NCI-H1105 treated with DMSO at 0.1 percent for 48 hours (cell line): ENCODE measurements around the gene PGF.

Experiments
- DNase-seq: peaks from one replicate; lab custom pipeline; 2025; lab: John Stamatoyannopoulos, UW

Gene PGF

GRCh38 chr14:74919421-74920165, 35.8 kb downstream of the PGF start:
- no peak for DNase-seq

- no peak for DNase-seq
These were observed 37.0 kb downstream of the PGF start for GRCh38 chr14:74918380-74918779.

GRCh38 chr14:74917646-74918081, 37.7 kb downstream of the PGF start:
- DNase-seq: no peak

GRCh38 chr14:74917178-74917543, 38.2 kb downstream of the PGF start:
- DNase-seq: no peak

- no peak for DNase-seq
These were observed 39.6 kb downstream of the PGF start for GRCh38 chr14:74915826-74916225.

- no peak for DNase-seq
These were observed 40.0 kb downstream of the PGF start for GRCh38 chr14:74915426-74915825.

GRCh38 chr14:74913986-74914573, 41.3 kb downstream of the PGF start:
- no peak for DNase-seq

- DNase-seq: no peak
These were observed 41.9 kb downstream of the PGF start for GRCh38 chr14:74913393-74913910.

GRCh38 chr14:74912801-74913200, 42.6 kb downstream of the PGF start:
- DNase-seq: no peak

- DNase-seq: no peak
These were observed 43.3 kb downstream of the PGF start for GRCh38 chr14:74912111-74912510.

- DNase-seq: no peak
These were observed 43.7 kb downstream of the PGF start for GRCh38 chr14:74911704-74912103.

- no peak for DNase-seq
These were observed 44.2 kb downstream of the PGF start for GRCh38 chr14:74911221-74911620.

- no peak for DNase-seq
These were observed 44.8 kb downstream of the PGF start for GRCh38 chr14:74910556-74910955.

- DNase-seq: no peak
These were observed 45.5 kb downstream of the PGF start for GRCh38 chr14:74909911-74910310.

GRCh38 chr14:74909501-74909900, 45.9 kb downstream of the PGF start:
- DNase-seq: no peak

GRCh38 chr14:74908861-74909341, 46.5 kb downstream of the PGF start:
- no peak for DNase-seq

GRCh38 chr14:74907744-74908143, 47.7 kb downstream of the PGF start:
- no peak for DNase-seq

- DNase-seq: no peak
These were observed 48.4 kb downstream of the PGF start for GRCh38 chr14:74906925-74907521.

- peak; percentile 11 for DNase-seq
These were observed 49.7 kb downstream of the PGF start for GRCh38 chr14:74905595-74906142.

GRCh38 chr14:74904635-74905503, 50.5 kb downstream of the PGF start:
- no peak for DNase-seq

- no peak for DNase-seq
These were observed 52.3 kb downstream of the PGF start for GRCh38 chr14:74902941-74903705.
